ENCODE measurements around the gene NR2C2AP.
"Not testable (repeated sequence)": the region's sequence is repeated elsewhere in the genome, so short reads cannot be mapped to it uniquely, and the experiment has no call there.

Gene NR2C2AP, protein sequence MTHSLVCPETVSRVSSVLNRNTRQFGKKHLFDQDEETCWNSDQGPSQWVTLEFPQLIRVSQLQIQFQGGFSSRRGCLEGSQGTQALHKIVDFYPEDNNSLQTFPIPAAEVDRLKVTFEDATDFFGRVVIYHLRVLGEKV

DNA sequence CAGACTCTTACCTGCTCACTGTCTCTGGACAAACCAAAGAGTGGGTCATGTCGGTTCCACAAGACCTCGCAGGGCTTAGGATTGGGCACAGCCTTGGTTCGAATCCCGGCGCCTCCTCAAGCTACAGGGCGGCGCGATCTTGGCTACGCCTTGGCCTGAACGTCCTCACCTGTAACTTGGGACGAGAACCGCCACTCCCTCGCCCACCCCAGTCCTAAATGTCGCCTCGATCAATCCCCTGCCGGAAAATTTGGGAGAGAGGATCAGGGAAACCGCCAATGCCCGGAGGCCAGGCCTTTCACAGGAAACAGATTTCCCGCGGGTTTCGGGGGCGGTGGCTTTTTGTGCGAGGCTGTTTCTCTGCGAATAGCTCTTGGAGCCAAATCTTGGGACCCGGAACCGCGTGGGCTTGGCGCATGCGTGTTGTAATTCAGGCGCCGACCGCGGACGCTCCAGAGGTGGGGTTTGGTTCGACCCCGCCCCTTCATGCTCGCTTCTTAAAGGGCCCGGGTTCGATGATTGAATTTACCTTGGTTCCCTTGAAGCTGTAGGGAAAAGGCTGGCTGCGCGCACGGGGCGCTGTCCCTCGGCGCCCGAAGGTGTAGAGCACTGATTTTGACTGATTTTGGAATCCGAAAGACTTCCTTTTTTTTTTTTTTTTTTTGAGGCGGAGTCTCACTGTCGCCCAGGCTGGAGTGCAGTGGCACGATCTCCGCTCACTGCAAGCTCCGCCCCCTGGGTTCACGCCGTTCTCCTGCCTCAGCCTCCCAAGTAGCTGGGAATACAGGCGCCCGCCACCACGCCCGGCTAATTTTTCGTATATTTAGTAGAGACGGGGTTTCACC, at the start of gene NR2C2AP:
NR2C2AP (minus strand) TSS at position 403 of the 845 bp plus-strand sequence; CDS start at position 49, 354 bp downstream.
- FAIRE-seq: peak; percentile 97
- DNase-seq (ENCODE audit: extremely low spot score, insufficient read length, low read depth): peak; percentile 97

DNA sequence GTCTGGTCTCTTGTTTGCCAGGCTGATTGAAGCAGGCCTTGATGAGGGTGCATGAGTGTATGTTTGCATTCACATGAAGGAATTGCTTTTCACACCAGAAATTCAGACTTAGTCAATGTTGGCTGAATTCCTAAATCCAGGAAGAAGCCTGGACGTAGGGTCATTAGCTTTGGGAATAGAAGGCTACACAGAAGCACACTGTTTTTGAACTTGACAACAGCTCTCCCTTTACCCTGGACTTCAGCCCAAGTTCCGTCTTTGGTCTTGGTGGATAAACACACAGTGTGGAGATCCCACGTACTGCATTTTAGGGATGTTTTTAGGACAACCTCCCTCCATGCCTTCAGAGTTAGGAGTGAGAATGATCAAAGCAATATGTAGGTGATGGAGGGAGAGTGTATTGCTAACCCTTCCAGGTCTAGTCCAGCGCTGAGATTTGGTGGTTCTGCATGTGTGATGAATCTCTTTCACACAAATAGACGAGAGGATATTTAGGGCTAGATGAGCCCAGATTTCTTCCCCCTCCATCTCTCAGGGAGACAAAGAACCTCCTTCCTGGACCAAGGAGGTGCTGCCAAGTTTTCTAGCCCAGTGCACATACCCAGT, 47.1 kb upstream of the NR2C2AP start:
- DNase-seq (ENCODE audit: extremely low spot score, insufficient read length, low read depth) (no peak), FAIRE-seq (no peak)

DNA sequence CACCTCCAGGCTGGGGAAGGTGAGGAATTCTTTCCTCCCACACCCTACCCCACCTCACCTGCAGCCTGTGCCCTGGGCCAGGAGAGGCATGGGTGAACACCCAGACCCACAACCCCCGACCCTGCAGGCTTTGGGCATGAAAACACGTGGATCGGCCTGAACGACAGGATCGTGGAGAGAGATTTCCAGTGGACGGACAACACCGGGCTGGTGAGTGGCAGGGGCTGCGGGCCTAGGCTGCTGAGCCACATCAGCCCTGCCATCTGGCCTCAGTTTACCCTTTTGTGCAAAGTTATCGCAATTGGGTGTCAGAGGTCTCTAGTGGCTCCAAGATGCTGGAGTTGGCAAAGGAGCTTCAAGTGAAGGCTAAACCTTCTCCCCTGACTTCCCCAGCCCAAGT, 37.3 kb upstream of the NR2C2AP start:
- FAIRE-seq (no peak), DNase-seq (ENCODE audit: extremely low spot score, insufficient read length, low read depth) (no peak)

DNA sequence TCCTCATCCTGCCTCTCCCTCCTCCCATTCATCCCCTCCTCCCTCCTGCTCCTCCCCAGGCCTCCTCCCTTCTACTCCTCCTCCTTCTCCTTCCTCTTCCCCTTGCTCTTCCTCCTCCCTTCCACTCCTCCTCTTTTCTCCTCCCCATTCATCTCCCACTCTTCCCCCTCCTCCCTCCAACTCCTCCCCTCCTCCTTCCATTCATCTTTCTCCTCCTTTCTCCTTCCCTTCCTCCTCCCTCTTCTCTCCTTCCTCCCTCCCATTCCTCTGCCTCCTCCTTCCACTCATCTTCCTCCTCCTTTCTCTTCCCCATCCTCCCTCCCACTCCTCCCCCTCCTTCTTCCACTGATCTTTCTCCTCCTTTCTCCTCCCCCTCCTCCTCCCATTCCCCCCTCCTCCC, 36.5 kb upstream of the NR2C2AP start:
- DNase-seq (ENCODE audit: extremely low spot score, insufficient read length, low read depth) (no peak), FAIRE-seq (no peak)

DNA sequence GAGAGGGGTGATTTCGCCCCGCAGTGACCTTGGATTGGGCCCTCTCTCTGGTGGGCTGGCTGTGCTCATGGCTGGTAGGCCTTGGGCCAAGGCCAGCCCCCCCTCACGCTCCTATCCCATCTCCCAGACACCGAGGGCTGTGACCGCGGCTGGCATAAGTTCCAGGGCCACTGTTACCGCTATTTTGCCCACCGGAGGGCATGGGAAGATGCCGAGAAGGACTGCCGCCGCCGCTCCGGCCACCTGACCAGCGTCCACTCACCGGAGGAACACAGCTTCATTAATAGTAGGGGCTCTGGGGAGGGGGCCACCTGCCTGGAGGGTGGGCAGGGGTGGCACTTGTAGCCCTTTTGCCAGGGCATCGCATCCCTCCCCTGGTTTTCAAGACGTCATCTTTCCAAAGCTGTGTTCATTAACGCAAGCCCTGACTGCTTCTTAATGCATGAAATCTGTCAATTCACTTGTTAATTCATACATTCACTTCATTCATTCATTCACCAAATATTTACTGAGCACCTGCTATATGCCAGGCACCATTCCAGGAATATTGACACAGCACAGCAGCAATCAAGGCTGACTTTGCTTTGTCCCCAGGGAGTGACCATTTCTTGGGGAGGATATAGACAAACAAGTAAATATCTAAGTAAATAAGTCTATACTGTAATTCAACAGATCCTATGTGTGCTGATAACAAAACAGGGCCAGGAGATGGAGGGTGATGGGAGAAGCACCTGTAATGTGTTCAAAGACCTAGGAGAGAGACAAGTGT, 35.1 kb upstream of the NR2C2AP start:
- FAIRE-seq: no peak

DNA sequence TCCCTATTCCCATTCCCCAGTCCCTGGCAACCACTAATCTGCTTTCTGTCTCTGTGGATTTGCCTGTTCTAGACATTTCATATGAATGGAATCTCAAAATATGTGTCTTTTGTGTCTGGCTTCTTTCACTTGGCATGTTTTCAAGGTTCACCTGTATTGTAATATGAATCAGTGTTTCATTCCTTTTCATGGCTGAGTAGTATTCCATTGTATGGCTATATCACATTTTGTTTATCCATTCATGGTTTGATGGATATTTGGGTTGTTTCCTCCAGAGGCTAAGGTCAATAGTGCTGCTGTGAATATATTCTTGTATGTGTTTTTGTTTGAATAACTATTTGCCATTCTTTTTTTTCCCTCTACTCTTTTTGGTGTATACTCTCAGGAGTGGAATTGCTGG, 33.0 kb upstream of the NR2C2AP start:
- FAIRE-seq (no peak), DNase-seq (ENCODE audit: extremely low spot score, insufficient read length, low read depth) (no peak)

More for the DNA sequence above, 35.1 kb upstream of the NR2C2AP start:
- no peak for DNase-seq (ENCODE audit: extremely low spot score, insufficient read length, low read depth)

DNA sequence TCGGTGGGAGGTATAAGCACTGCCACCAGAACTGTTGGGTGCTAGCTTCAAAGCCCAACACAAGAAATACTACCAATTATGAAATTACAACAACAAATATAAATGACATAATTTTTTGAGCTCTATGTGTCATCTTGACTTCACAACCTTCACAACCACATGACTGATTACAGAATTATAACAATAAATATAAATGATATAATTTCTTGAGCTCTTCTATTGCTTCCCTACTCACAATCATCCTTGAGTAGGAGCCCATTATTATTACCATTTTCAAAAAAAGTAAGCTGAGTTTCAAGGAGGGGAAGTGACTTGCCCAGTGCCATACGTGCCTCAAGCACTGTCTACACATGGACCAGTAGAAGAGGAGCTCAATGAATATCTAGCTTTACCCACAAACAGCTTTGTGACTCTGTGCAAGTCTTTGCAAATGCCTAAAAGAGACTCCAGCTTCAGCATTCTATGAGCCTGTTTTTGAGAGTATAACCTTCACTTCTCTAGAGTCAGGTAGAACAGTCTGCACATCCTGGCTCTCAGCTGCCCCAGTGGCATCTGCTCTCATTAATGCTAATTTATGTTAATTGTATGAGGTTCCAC, 31.1 kb upstream of the NR2C2AP start:
- DNase-seq (ENCODE audit: extremely low spot score, insufficient read length, low read depth): no peak
- no peak for FAIRE-seq

DNA sequence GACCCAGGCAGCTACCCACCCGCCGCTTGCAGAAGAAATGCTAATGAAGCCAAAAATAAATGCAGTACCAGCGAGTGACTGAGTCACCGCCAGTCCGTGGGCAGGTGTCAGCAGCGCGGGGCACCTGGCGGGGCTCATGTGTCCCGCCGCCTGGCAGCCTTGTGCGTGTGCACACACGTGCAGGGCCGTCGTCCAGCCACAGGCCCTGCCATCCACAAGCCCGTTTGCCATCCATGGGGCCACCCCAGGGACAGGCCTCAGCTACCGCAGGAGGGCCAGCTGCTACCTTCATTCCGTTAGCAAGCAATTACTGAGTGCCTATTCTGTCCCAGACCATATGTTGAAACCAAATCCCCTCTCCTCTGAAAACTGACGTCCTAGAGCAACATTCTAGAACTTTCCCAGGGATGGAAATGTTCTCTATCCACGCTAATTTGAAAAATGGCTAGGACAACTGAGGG, 29.1 kb upstream of the NR2C2AP start:
- FAIRE-seq (no peak), DNase-seq (ENCODE audit: extremely low spot score, insufficient read length, low read depth) (no peak)

DNA sequence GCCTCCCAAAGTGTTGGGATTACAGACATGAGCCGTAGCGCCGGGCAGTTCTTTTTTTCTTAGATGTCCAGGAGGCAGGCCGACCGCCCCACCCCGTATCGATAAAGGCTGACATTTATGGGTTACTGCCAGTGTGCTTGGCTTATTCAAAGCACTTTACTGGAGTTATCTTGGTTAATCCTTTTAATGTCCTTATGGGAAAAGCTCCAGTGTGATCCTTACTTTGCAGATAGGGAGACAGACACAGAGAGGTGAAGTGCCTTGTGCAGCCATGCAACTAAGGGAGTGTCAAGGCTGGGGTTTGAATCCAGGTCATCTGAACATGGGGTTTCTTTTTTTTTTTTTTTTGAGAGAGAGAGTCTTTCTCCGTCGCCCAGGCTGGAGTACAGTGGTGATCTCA, 27.8 kb upstream of the NR2C2AP start:
- FAIRE-seq (no peak), DNase-seq (ENCODE audit: extremely low spot score, insufficient read length, low read depth) (no peak)

DNA sequence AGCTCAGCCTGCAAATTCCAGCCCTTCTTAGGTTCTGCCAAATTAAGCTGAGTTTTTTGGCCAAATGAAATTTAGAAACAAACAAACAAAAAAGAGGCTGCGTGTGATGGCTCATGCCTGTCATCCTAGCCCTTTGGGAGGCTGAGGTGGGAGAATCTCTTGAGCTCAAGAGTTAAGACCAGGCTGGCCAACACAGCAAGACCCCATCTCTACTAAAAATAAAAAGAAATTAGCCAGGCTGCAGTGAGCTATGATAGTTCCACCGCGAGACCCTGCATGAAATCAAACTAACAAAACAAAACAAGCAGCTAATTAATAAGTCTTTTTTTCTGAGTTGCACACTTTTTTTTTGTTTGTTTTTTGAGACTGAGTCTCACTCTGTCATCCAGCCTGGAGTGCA, 26.5 kb upstream of the NR2C2AP start:
- FAIRE-seq (no peak), DNase-seq (ENCODE audit: extremely low spot score, insufficient read length, low read depth) (no peak)

DNA sequence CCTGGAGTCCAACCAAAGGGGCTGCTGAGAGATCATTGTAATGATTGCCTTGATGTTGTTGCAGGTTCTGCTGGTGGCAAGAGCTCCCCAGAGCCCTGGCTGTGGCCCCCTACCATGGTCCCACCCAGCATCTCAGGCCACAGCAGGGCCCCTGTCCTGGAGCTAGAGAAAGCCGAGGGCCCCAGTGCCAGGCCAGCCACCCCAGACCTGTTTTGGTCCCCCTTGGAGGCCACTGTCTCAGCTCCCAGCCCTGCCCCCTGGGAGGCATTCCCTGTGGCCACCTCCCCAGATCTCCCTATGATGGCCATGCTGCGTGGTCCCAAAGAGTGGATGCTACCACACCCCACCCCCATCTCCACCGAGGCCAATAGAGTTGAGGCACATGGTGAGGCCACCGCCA, 24.0 kb upstream of the NR2C2AP start:
- no peak for DNase-seq (ENCODE audit: extremely low spot score, insufficient read length, low read depth)
- FAIRE-seq: no peak

DNA sequence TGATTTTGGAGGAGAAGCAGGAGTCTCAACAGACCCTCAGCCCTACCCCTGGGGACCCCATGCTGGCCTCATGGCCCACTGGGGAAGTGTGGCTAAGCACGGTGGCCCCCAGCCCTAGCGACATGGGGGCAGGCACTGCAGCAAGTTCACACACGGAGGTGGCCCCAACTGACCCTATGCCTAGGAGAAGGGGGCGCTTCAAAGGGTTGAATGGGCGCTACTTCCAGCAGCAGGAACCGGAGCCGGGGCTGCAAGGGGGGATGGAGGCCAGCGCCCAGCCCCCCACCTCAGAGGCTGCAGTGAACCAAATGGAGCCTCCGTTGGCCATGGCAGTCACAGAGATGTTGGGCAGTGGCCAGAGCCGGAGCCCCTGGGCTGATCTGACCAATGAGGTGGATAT, 23.4 kb upstream of the NR2C2AP start:
- FAIRE-seq: no peak

DNA sequence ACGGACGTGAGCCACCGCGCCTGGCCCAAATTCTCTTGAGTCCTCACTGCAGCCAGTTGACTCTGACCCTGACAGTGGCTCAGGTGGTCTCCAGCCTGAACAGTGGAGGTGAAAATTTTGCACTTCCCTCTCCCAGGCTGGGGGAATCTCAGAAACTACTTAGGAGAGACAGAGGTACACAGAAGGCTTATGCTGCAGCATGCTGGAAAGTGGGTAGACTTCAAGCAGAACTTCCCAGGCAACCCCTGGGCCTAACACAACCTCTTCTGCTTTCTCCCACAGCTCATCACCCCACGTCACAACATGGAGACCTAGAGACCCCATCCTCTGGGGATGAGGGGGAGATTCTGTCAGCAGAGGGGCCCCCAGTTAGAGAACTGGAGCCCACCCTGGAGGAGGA, 23.0 kb upstream of the NR2C2AP start:
- DNase-seq (ENCODE audit: extremely low spot score, insufficient read length, low read depth): no peak
- no peak for FAIRE-seq

More for the DNA sequence above, 23.4 kb upstream of the NR2C2AP start:
- no peak for DNase-seq (ENCODE audit: extremely low spot score, insufficient read length, low read depth)

DNA sequence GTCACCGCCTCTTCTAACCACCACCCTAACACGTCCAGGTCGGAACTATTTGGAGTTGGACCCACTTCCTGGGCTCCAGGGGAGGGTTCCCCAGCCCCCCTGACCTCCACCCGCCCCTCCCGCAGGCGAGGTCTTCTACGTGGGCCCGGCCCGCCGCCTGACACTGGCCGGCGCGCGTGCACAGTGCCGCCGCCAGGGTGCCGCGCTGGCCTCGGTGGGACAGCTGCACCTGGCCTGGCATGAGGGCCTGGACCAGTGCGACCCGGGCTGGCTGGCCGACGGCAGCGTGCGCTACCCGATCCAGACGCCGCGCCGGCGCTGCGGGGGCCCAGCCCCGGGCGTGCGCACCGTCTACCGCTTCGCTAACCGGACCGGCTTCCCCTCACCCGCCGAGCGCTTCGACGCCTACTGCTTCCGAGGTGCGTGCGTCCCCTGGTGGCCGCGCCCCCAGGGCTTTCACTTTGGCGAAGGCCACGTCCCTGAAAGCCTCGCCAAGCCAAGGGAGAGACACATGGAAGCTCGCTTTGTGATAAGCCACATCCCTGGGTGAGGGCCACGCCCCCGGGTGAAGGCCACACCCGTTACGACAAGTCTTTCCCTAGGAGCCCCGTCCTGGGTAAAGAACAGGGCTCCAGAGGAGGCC, 21.8 kb upstream of the NR2C2AP start:
- FAIRE-seq: no peak
- peak; percentile 74 for DNase-seq (ENCODE audit: extremely low spot score, insufficient read length, low read depth)

DNA sequence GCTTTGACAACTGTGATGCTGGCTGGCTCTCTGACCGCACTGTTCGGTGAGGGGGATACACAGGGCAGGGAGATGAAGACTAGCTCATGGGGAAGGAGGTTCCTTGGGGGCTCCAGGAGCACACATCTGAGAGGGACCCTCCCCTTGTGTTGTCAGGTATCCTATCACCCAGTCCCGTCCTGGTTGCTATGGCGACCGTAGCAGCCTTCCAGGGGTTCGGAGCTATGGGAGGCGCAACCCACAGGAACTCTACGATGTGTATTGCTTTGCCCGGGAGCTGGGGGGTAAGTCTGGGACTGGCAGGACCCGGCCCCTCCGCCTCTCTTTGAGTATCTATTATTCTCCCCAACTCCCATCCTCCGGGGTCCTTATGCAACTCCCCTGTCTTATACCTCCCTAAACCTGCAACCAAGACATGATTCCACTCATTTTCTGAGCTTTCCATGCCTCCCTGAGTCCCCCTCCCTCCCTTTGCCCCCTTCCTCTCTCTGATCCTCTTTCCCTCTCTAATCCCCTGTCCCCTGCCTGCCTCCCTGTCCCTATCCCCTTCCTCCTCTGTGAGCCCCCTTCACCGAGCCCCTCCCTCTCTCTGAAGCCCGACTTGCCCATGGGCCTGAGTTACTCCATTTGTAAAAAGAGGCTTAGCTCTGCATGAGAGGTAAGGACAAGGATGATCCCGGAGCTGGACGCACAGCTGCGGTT, 21.1 kb upstream of the NR2C2AP start:
- no peak for FAIRE-seq
- DNase-seq (ENCODE audit: extremely low spot score, insufficient read length, low read depth): no peak

DNA sequence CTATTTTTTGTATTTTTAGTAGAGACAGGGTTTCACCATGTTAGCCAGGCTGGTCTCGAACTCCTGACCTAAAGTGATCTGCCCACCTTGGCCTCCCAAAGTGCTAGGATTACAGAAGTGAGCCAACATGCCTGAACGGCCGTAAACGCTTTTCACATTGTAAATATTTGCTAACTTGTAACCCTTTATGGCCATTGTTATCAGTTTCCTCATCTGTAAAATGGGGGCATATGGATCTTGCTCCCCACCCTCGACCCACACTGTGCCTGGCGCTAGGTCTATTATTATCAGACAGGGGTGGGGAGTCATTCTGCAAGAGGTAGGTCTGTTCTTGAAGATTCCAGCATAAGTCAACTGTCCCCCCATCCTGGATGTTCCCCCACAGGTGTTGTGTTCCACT, 20.4 kb upstream of the NR2C2AP start:
- no peak for FAIRE-seq
- DNase-seq (ENCODE audit: extremely low spot score, insufficient read length, low read depth): no peak

DNA sequence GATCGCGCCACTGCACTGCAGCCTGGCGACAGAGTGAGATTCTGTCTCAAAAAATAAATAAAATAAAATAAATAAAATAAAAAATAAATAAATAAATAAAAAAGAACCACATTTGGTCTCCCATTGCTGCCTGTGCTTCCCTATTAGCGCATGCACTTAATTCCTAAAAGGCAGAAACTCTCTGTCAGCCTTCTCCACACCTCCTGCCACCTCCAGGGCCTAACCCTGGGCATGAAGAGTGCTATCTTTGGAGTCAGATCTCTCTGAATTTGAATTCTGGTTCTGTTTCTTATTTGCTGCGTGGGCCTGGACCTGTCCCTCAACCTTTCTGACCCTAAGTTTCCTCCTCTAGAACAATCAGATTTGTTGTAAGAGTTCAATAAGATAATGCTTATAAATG, 19.8 kb upstream of the NR2C2AP start:
- DNase-seq (ENCODE audit: extremely low spot score, insufficient read length, low read depth) (no peak), FAIRE-seq (no peak)

DNA sequence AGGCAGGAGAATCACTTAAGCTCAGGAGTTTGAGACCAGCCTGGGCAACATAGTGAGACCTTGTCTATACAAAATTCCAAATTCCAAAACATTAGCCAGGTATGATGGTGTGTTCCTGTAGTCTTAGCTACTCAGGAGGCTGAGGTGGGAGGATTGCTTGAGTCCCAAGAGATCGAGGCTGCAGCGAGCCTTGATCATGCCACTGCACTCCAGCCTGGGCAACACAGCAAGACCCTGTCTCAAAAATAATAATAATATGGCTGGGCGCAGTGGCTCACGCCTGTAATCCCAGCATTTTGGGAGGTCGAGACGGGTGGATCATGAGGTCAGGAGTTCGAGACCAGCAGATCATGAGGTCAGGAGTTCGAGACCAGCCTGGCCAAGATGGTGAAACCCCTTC, 17.8 kb upstream of the NR2C2AP start:
- FAIRE-seq: not testable (repeated sequence)

DNA sequence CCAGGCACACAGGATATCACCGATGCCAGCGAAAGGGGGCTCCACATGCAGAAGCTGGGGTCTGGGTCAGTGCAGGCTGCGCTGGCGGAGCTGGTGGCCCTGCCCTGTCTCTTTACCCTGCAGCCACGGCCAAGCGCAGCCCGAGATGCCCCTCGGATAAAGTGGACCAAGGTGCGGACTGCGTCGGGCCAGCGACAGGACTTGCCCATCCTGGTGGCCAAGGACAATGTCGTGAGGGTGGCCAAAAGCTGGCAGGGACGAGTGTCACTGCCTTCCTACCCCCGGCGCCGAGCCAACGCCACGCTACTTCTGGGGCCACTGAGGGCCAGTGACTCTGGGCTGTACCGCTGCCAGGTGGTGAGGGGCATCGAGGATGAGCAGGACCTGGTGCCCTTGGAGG, 15.7 kb upstream of the NR2C2AP start:
- DNase-seq (ENCODE audit: extremely low spot score, insufficient read length, low read depth) (no peak), FAIRE-seq (no peak)

More for the DNA sequence above, 17.8 kb upstream of the NR2C2AP start:
- not testable (repeated sequence) for DNase-seq (ENCODE audit: extremely low spot score, insufficient read length, low read depth)
